GM21723 (cell line): ENCODE data around the gene GABRR3.

Experiments used
- ATAC-seq: cut with Tn5 transposase; IDR thresholded peaks from one replicate; pipeline ENCODE4 v1.9.1; 2021; ENCODE audit warnings: mild to moderate bottlenecking, moderate library complexity; ENCODE audit not compliant: unreplicated experiment

GABRR3 gene

GRCh38 chr3:97992547-97993173 lies 42.5 kb downstream of the GABRR3 start:
- no peak for ATAC-seq

- no peak for ATAC-seq
These were observed 43.8 kb downstream of the GABRR3 start for GRCh38 chr3:97991293-97991682.

GRCh38 chr3:97990624-97991292 lies 44.4 kb downstream of the GABRR3 start:
- ATAC-seq = no peak

- no peak for ATAC-seq
These were observed 46.1 kb downstream of the GABRR3 start for GRCh38 chr3:97988784-97989568.

GRCh38 chr3:97987306-97987705 lies 47.8 kb downstream of the GABRR3 start:
- no peak for ATAC-seq

- ATAC-seq = no peak
These were observed 51.1 kb downstream of the GABRR3 start for GRCh38 chr3:97983933-97984491.

GRCh38 chr3:97981886-97982285 lies 53.2 kb downstream of the GABRR3 start:
- no peak for ATAC-seq

- ATAC-seq = no peak
These were observed 55.5 kb downstream of the GABRR3 start for GRCh38 chr3:97979610-97980009.

DNA sequence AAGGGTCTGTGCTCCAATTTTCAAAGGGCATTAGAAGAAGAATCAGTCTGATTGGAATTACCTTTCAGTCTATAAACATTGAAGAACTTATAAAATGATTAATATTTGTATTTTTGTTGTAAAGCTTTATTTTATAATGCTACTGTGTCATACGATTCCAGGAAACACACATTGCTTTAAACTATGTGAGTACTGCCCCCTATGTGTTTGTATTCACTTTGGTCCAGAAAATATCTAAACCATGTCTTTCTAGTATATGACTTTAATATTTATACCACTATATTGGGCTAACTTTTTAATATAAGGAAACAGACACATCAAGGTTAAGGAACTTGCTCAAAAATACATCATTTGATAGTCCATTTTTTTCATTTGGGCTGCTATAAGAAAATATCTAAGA lies 59.6 kb downstream of the GABRR3 start:
- ATAC-seq = no peak

- no peak for ATAC-seq
These were observed 60.1 kb downstream of the GABRR3 start for GRCh38 chr3:97974996-97975395.

- ATAC-seq = no peak
These were observed 62.1 kb downstream of the GABRR3 start for GRCh38 chr3:97972976-97973375.

DNA sequence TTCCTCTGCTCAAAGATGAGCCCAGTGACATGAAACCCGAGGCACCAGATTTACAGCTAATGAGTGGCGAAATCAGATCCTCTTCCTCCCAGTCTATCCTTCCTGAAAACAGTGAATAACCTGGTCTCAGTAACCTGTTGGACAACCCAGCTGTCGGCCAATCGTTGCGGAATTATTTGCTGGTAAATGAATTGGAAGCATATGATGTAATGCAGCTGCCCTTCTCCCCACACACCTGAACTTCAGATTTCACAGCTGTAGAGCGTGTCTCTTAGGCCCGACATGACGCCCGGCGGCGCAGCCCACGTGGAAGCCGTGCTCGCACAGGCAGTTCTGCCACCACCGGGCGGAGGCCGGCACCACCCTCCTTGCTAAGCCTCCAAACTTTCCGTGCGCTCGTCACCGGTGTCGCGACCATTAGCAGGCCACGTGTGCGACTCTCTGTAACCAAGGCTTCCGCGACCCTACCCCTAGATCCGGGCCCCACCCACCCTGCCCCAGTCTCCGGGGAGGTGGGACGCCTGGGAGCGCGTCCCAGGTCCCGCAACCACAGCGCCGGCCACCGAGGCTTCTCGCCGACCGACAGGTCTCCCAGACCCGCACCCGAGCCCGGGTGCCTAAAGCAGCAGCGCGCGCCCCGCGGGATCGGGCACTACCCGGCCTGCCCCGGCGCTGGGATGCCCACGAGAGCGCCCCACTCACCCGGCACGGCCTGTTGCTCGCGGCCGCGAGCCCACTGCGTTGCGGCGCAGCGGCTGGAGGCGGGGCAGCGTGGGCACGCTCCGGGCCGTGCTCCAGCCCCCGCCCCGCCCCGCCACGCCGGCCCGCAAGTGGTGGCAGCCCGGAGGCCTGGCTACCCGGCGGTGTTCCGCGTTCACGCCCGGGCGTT lies 63.2 kb downstream of the GABRR3 start, which contains the start of gene RIOX2:
TSS of gene RIOX2 (minus strand) at position 753 of the 889 bp plus-strand sequence. CDS start 4,838 bp downstream, outside the sequence.
- peak; percentile 90 for ATAC-seq

- ATAC-seq = no peak
These were observed 64.0 kb downstream of the GABRR3 start for GRCh38 chr3:97970956-97971620.

GRCh38 chr3:97970156-97970555 lies 65.0 kb downstream of the GABRR3 start:
- no peak for ATAC-seq

DNA sequence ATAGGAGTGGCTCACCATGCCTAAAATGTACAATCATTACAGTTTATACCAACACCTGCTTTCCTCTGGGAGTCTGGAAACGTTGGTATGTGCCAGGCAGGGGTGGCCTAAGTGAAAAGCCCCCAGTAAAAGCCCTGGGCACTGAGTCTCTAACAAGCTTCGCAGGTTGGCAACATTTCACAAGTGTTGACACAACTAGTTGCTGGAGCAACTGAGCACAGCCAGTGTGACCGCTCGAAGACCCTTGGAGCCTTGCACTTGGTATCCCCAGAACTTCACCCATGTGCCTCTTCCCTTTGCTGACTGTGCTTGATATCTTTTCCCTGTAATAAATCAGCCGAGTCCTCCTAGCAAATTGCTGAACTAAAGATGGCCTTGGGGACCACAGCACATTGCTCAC lies 65.6 kb downstream of the GABRR3 start:
- no peak for ATAC-seq

GRCh38 chr3:97968376-97968775 lies 66.7 kb downstream of the GABRR3 start:
- no peak for ATAC-seq

DNA sequence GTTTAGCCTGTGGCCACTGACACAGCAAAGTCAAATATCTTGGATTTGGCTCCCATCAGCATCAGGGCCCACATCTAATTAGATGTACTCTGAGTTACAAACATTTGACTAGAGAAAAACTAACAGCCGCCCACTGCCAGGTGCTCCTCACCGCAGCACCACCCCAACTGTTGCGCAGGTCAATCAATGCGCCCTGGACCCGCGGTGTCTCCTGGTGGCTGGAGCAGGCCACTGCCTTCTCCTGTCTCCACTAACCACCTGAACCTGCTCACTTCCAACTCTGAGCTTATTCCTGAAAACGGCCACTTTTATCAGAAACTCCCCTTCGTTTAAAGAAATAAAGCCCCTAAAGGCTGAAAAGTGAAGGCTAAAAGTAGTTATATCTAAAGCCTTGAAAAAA lies 67.1 kb downstream of the GABRR3 start:
- no peak for ATAC-seq

GRCh38 chr3:97960993-97961766 lies 73.9 kb downstream of the GABRR3 start:
- ATAC-seq = no peak

DNA sequence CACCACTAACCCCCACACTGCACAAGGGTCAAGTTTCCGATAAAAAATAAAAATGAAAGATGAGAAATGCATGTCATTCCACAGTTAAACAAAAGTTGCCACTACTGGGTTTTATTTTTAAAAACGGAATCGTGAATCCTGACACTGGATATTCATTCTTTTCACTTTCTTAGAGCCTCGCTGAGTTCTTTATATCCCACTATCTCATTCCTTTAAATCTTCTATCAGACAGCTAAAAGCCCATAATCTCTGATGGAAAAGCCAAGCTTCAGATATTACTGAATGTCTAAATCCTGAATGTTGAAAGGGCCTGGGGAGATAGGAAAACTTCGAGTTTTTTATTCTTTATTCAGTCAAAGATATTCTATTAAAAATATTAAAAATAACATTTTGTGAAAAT lies 74.6 kb downstream of the GABRR3 start:
- ATAC-seq = no peak
